ENCODE data around the gene ABLIM1. TPM values are rescaled to one million over a fixed set of nuclear protein-coding genes. Genes with fewer than 3 reads are reported as not detected.

Gene ABLIM1
- total RNA-seq, 1 donor from 2014 or later, result 35.8 TPM

GRCh38 chr10:114547056-114547455 is 111.0 kb downstream of the ABLIM1 start:
- H3K27me3 Mint-ChIP-seq (ENCODE audit: low read depth), result no peaks in the 10 kb centered on the region
- H3K36me3 Mint-ChIP-seq (ENCODE audit: low read depth), result no peaks in the 10 kb centered on the region
- H3K9me3 Mint-ChIP-seq, result no peaks in the 10 kb centered on the region
- H3K4me1 Mint-ChIP-seq, result no peaks in the 10 kb centered on the region
- no peak overlapping the region for H3K4me3 Mint-ChIP-seq
- H3K27ac Mint-ChIP-seq (ENCODE audit: unreplicated experiment), result no peak overlapping the region
- no peak for DNase-seq (ENCODE audit: low read depth, low spot score)
- no peak for TF ChIP-seq CTCF (conservative IDR thresholded peaks at IDR 0.05)

GRCh38 chr10:114545819-114546218 is 112.3 kb downstream of the ABLIM1 start:
- no peaks in the 10 kb centered on the region for H3K27me3 Mint-ChIP-seq (ENCODE audit: low read depth)
- H3K36me3 Mint-ChIP-seq (ENCODE audit: low read depth), result no peaks in the 10 kb centered on the region
- no peak for TF ChIP-seq CTCF (conservative IDR thresholded peaks at IDR 0.05)
- no peak for DNase-seq (ENCODE audit: low read depth, low spot score)
- no peak overlapping the region for H3K27ac Mint-ChIP-seq (ENCODE audit: unreplicated experiment)
- no peak overlapping the region for H3K4me3 Mint-ChIP-seq
- no peaks in the 10 kb centered on the region for H3K9me3 Mint-ChIP-seq
- no peaks in the 10 kb centered on the region for H3K4me1 Mint-ChIP-seq

GRCh38 chr10:114545071-114545470 is 113.0 kb downstream of the ABLIM1 start:
- DNase-seq (ENCODE audit: low read depth, low spot score), result no peak
- H3K27ac Mint-ChIP-seq (ENCODE audit: unreplicated experiment), result no peak overlapping the region
- H3K36me3 Mint-ChIP-seq (ENCODE audit: low read depth), result no peaks in the 10 kb centered on the region
- H3K27me3 Mint-ChIP-seq (ENCODE audit: low read depth), result no peaks in the 10 kb centered on the region
- no peaks in the 10 kb centered on the region for H3K4me1 Mint-ChIP-seq
- H3K9me3 Mint-ChIP-seq, result no peaks in the 10 kb centered on the region
- no peak overlapping the region for H3K4me3 Mint-ChIP-seq
- no peak for TF ChIP-seq CTCF (conservative IDR thresholded peaks at IDR 0.05)

- H3K4me1 Mint-ChIP-seq, result no peaks in the 10 kb centered on the region
- H3K4me3 Mint-ChIP-seq, result no peak overlapping the region
- H3K9me3 Mint-ChIP-seq, result no peaks in the 10 kb centered on the region
- H3K27ac Mint-ChIP-seq (ENCODE audit: unreplicated experiment), result no peak overlapping the region
- no peak for TF ChIP-seq CTCF (conservative IDR thresholded peaks at IDR 0.05)
- DNase-seq (ENCODE audit: low read depth, low spot score), result no peak
- H3K36me3 Mint-ChIP-seq (ENCODE audit: low read depth), result no peaks in the 10 kb centered on the region
- no peaks in the 10 kb centered on the region for H3K27me3 Mint-ChIP-seq (ENCODE audit: low read depth)
Observed at GRCh38 chr10:114544045-114544659, 113.9 kb downstream of the ABLIM1 start.

- Mint-ChIP-seq H3K36me3 (ENCODE audit: low read depth) (no peaks in the 10 kb centered on the region), H3K4me3 (no peak overlapping the region), H3K27ac (ENCODE audit: unreplicated experiment) (no peak overlapping the region), H3K27me3 (ENCODE audit: low read depth) (no peaks in the 10 kb centered on the region), H3K4me1 (peaks cover 2% of the 10 kb centered on the region), H3K9me3 (no peaks in the 10 kb centered on the region)
- TF ChIP-seq CTCF (conservative IDR thresholded peaks at IDR 0.05), result no peak
- no peak for DNase-seq (ENCODE audit: low read depth, low spot score)
Observed at GRCh38 chr10:114543456-114543855, 114.6 kb downstream of the ABLIM1 start.
